Measurements from ENCODE around the gene NLRP1. TPM values are rescaled to one million over a fixed set of nuclear protein-coding genes. Genes with fewer than 3 reads are reported as not detected.
"Not testable (repeated sequence)": the region's sequence is repeated elsewhere in the genome, so short reads cannot be mapped to it uniquely, and the experiment has no call there.

The NLRP1 gene
- total RNA-seq, 1 experiment from 2014 or later, result 2.5 TPM

- no peak overlapping the region for H3K4me3 ChIP-seq (ENCODE audit: insufficient read depth, low read depth, low read length)
- H3K36me3 ChIP-seq (replicated peaks; ENCODE audit: control insufficient read depth, insufficient read depth, low read length), result no peaks in the 10 kb centered on the region
- no peak for DNase-seq
These were observed 3.3 kb downstream of the NLRP1 start for GRCh38 chr17:5580969-5581368.

DNA sequence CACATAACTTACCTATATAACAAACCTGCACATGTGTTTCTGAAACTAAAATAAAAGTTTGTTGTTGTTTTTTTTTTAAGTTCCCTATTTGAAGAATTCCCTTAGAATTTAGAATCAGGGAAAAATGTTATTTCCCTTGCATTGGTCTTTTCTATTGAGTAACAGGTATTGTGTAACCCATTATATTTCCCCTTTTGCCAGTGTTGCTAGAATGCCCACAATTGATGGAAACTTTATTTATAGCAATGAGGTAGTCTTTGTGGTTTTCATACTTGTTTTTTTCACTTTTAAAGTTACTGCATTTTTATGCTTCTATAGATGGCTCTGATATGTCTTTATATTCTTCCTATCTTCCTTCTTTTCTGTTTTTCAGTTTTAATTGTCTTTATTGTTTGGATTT, 3.9 kb downstream of the NLRP1 start:
- Histone ChIP-seq H3K4me3 (ENCODE audit: insufficient read depth, low read depth, low read length) (no peak overlapping the region), H3K36me3 (replicated peaks; ENCODE audit: control insufficient read depth, insufficient read depth, low read length) (no peaks in the 10 kb centered on the region), H3K27me3 (ENCODE audit: control insufficient read depth, insufficient read depth, low read length) (no peaks in the 10 kb centered on the region)
- no peak for DNase-seq

More at GRCh38 chr17:5580969-5581368, 3.3 kb downstream of the NLRP1 start:
- no peaks in the 10 kb centered on the region for H3K27me3 ChIP-seq (ENCODE audit: control insufficient read depth, insufficient read depth, low read length)

- not testable (repeated sequence) for H3K4me3 ChIP-seq (ENCODE audit: insufficient read depth, low read depth, low read length); H3K36me3 ChIP-seq (replicated peaks; ENCODE audit: control insufficient read depth, insufficient read depth, low read length); H3K27me3 ChIP-seq (ENCODE audit: control insufficient read depth, insufficient read depth, low read length); DNase-seq
These were observed 5.5 kb downstream of the NLRP1 start for GRCh38 chr17:5578768-5579167.

- not testable (repeated sequence) for DNase-seq; H3K27me3 ChIP-seq (ENCODE audit: control insufficient read depth, insufficient read depth, low read length); H3K36me3 ChIP-seq (replicated peaks; ENCODE audit: control insufficient read depth, insufficient read depth, low read length); H3K4me3 ChIP-seq (ENCODE audit: insufficient read depth, low read depth, low read length)
These were observed 11.3 kb downstream of the NLRP1 start for GRCh38 chr17:5573017-5573416.

GRCh38 chr17:5571281-5571680, 13.0 kb downstream of the NLRP1 start:
- no peaks in the 10 kb centered on the region for H3K27me3 ChIP-seq (ENCODE audit: control insufficient read depth, insufficient read depth, low read length)
- H3K4me3 ChIP-seq (ENCODE audit: insufficient read depth, low read depth, low read length), result no peak overlapping the region
- DNase-seq, result no peak
- H3K36me3 ChIP-seq (replicated peaks; ENCODE audit: control insufficient read depth, insufficient read depth, low read length), result no peaks in the 10 kb centered on the region

DNA sequence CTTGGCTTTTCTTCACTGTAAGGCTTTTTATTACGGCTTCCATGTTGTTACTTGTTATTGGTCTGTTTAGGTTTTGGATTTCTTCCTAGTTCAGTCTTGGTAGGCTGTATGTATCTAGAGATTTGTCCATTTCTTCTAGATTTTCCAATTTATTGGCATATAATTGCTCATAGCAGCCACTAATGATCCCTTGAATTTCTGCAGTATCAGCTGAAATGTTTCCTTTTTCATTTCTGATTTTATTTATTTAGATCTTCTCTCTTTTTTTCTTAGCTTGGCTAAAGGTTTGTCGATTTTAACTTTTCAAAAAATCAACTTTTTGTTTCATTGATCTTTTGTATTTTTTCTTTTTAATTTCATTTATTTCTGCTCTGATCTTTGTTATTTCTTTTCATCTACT, 18.5 kb downstream of the NLRP1 start:
- DNase-seq, result no peak
- Histone ChIP-seq H3K36me3 (replicated peaks; ENCODE audit: control insufficient read depth, insufficient read depth, low read length) (no peaks in the 10 kb centered on the region), H3K27me3 (ENCODE audit: control insufficient read depth, insufficient read depth, low read length) (no peaks in the 10 kb centered on the region), H3K4me3 (ENCODE audit: insufficient read depth, low read depth, low read length) (no peak overlapping the region)

DNA sequence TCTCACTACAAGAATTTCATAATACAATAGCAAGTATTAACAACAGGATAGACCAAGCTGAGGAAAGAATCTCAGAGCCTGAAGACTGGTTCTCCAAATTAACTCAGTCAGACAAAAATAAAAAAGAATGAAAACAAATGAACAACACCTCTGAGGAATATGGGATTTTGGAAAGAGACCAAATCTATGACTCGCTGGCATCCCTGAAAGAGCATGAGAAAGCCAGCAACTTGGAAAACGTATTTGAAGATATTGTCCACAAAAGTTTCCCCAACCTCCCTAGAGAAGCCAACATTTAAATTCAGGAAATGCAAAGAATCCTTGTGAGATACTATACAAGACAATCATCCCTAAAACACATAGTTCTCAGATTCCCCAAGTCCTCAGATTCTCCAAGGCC, 20.9 kb downstream of the NLRP1 start:
- no peak for DNase-seq
- no peaks in the 10 kb centered on the region for H3K36me3 ChIP-seq (replicated peaks; ENCODE audit: control insufficient read depth, insufficient read depth, low read length)

GRCh38 chr17:5562661-5563360, 21.5 kb downstream of the NLRP1 start:
- no peak for DNase-seq
- H3K27me3 ChIP-seq (ENCODE audit: control insufficient read depth, insufficient read depth, low read length), result no peaks in the 10 kb centered on the region
- no peak overlapping the region for H3K4me3 ChIP-seq (ENCODE audit: insufficient read depth, low read depth, low read length)
- H3K36me3 ChIP-seq (replicated peaks; ENCODE audit: control insufficient read depth, insufficient read depth, low read length), result no peaks in the 10 kb centered on the region

More for the DNA sequence above, 20.9 kb downstream of the NLRP1 start:
- Histone ChIP-seq H3K27me3 (ENCODE audit: control insufficient read depth, insufficient read depth, low read length) (no peaks in the 10 kb centered on the region), H3K4me3 (ENCODE audit: insufficient read depth, low read depth, low read length) (no peak overlapping the region)

- no peaks in the 10 kb centered on the region for H3K36me3 ChIP-seq (replicated peaks; ENCODE audit: control insufficient read depth, insufficient read depth, low read length)
- no peaks in the 10 kb centered on the region for H3K27me3 ChIP-seq (ENCODE audit: control insufficient read depth, insufficient read depth, low read length)
- DNase-seq, result no peak
- H3K4me3 ChIP-seq (ENCODE audit: insufficient read depth, low read depth, low read length), result no peak overlapping the region
These were observed 22.4 kb downstream of the NLRP1 start for GRCh38 chr17:5561736-5562571.

- no peak for DNase-seq
- H3K36me3 ChIP-seq (replicated peaks; ENCODE audit: control insufficient read depth, insufficient read depth, low read length), result no peaks in the 10 kb centered on the region
- no peak overlapping the region for H3K4me3 ChIP-seq (ENCODE audit: insufficient read depth, low read depth, low read length)
- H3K27me3 ChIP-seq (ENCODE audit: control insufficient read depth, insufficient read depth, low read length), result no peaks in the 10 kb centered on the region
These were observed 23.8 kb downstream of the NLRP1 start for GRCh38 chr17:5560361-5560988.

DNA sequence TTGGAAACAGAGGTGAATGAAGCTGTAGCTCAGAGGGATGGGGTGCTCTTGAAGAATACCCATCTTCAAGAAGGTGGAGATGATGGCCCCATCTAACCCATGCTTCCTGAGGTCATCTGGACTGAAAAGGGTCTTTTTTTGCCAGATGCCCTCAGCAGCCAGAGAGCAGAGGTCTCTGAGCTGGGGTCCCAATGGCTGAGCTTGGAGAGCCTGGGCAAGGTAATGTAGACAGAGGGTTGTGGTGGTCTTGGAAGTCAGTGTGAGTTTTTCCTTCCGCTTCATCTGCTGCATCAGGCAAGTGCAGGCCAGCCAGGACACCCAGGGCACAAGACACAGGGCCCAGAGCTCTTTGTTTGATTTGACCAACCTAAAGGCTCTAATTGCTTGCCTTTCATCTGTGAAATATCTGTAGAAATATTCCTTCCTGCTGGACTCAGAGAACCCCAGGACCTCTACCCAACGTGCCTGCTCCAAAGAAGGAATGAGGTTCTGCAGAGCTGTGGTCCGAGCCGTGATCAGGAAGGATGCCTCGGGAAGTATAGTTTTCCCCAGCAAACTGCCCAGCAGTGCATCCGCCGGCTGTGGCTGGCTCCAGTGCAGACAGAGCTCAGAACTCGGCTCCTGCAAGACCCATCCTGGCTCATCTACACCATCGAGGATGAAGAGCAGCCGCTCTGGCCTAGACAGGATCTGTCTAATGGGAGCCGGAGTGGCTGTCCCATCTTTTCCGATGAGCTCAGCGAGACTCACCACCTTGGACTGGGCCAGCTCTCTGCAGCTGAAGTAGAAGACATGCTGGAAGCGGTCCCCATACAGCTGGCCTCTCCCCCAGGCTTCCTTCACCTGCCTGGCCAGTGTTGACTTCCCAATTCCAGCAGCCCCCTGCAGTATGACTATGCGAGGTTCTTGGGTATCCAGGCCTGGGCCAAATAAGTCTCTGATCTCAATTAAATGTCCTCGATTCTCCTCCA, 25.2 kb downstream of the NLRP1 start:
- Histone ChIP-seq H3K27me3 (ENCODE audit: control insufficient read depth, insufficient read depth, low read length) (no peaks in the 10 kb centered on the region), H3K4me3 (ENCODE audit: insufficient read depth, low read depth, low read length) (no peak overlapping the region), H3K36me3 (replicated peaks; ENCODE audit: control insufficient read depth, insufficient read depth, low read length) (no peaks in the 10 kb centered on the region)
- DNase-seq, result no peak

DNA sequence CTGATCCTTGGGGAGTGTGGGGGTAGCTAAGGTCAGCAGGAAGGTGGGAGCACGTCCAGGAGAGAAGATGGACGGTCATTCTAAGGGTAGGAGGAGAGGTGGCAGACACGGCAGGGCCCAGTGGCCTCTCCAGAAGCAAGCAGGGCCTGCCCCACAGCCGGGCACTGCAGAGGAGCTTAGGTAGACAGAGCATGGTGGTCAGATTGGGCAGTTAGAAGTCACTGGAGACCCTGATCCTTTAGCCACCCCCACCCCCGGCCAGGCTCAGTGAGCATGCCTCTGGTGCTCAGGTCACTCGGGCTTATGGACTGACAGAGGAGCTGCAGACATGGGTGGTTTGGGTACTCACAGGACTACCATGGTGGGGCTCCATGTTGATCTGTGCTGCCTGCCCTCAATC, 26.3 kb downstream of the NLRP1 start:
- no peaks in the 10 kb centered on the region for H3K36me3 ChIP-seq (replicated peaks; ENCODE audit: control insufficient read depth, insufficient read depth, low read length)
- H3K27me3 ChIP-seq (ENCODE audit: control insufficient read depth, insufficient read depth, low read length), result no peaks in the 10 kb centered on the region
- H3K4me3 ChIP-seq (ENCODE audit: insufficient read depth, low read depth, low read length), result no peak overlapping the region
- DNase-seq, result no peak

- no peak overlapping the region for H3K4me3 ChIP-seq (ENCODE audit: insufficient read depth, low read depth, low read length)
- no peak for DNase-seq
- no peaks in the 10 kb centered on the region for H3K27me3 ChIP-seq (ENCODE audit: control insufficient read depth, insufficient read depth, low read length)
- no peaks in the 10 kb centered on the region for H3K36me3 ChIP-seq (replicated peaks; ENCODE audit: control insufficient read depth, insufficient read depth, low read length)
These were observed 26.8 kb downstream of the NLRP1 start for GRCh38 chr17:5557485-5557884.

- Histone ChIP-seq H3K27me3 (ENCODE audit: control insufficient read depth, insufficient read depth, low read length) (no peaks in the 10 kb centered on the region), H3K36me3 (replicated peaks; ENCODE audit: control insufficient read depth, insufficient read depth, low read length) (no peaks in the 10 kb centered on the region), H3K4me3 (ENCODE audit: insufficient read depth, low read depth, low read length) (no peak overlapping the region)
- no peak for DNase-seq
These were observed 29.1 kb downstream of the NLRP1 start for GRCh38 chr17:5555254-5555653.

Data from H7 (cell line).